Esophagus squamous epithelium (tissue), 5 donors: ENCODE data around the gene LRRC17. TPM values are rescaled to one million over a fixed set of nuclear protein-coding genes. Genes with fewer than 3 reads are reported as not detected.

Experiments
- DNase-seq: peaks from one replicate; lab custom pipeline; 2025; lab: John Stamatoyannopoulos, UW
- H3K27ac ChIP-seq, 4 donors: fragments of 200-600 bp; sonication (generic); one replicate each; pipeline ENCODE4 v1.5.1; 2016 to 2019; ENCODE audit warnings: mild to moderate bottlenecking in 1 of 4
- H3K27me3 ChIP-seq, 4 donors: fragments of 200-600 bp; sonication (generic); 1 replicate in 3 of 4; 2 replicates in 1 of 4; pipeline versions ENCODE4 v1.5.1 to v1.6.0; 2017 to 2021; ENCODE audit warnings: antibody characterized with exemption in 1 of 4
- H3K36me3 ChIP-seq, 3 donors: fragments of 200-600 bp; sonication (generic); one replicate each; pipeline ENCODE4 v1.5.1; 2016 to 2019
- H3K4me1 ChIP-seq, 3 donors: fragments of 200-600 bp; sonication (generic); one replicate each; pipeline ENCODE4 v1.5.1; 2017 to 2019
- H3K4me3 ChIP-seq, 4 donors: fragments of 200-600 bp; sonication (generic); 1 replicate in 3 of 4; 2 replicates in 1 of 4; pipeline ENCODE4 v1.5.1; 2016 to 2019; ENCODE audit warnings: mild to moderate bottlenecking in 2 of 4, moderate library complexity in 1 of 4
- H3K9me3 ChIP-seq, 3 donors: fragments of 200-600 bp; sonication (generic); one replicate each; pipeline ENCODE4 v1.5.1; 2016 to 2019
- CTCF ChIP-seq, 6 experiments: fragments of 450-650 bp in 4 of 6; fragments of 200-600 bp in 2 of 6; sonication (generic) in 2 of 6; IDR thresholded peaks; one replicate each; pipeline ENCODE4 v1.5.1; 2016 to 2019; ENCODE audit warnings: antibody characterized with exemption in 6 of 6, mild to moderate bottlenecking in 4 of 6, moderate library complexity in 4 of 6
- POLR2A ChIP-seq, 4 donors: fragments of 450-650 bp; IDR thresholded peaks; one replicate each; pipeline ENCODE4 v1.6.1; 2017; ENCODE audit warnings: antibody characterized with exemption in 4 of 4, mild to moderate bottlenecking in 4 of 4, moderate library complexity in 3 of 4
- WGBS, 2 donors: methylation state at CpG; one replicate each; pipeline ENCODE4 v1.1.5; 2018; 5-methylcytosine and 5-hydroxymethylcytosine counted together
- intact Hi-C: fragments of 100-400 bp; cut with DNase I; formaldehyde crosslinking; loops from one replicate; pipeline ENCODE4 v1.15.0; 2022
- total RNA-seq, 4 donors: library from RNA; depleted of rRNA; stranded (reverse); fragments of >200 nt; gene quantifications; one replicate each; pipeline ENCODE4 v1.1.0, GENCODE V29; 2016
- donor health status: DM: yes; HTN: yes; CAD: no.

Gene LRRC17
- total RNA-seq, 4 donors from 2014 or later, result 0.26 to 2.5 (median 1.1) TPM; not detected in 1

GRCh38 chr7:102933763-102934162 lies 21.0 kb downstream of the LRRC17 start:
- intact Hi-C loops, result no loop called here
- H3K4me1 ChIP-seq, result peaks cover 0 to 34% (median 4%) of the 10 kb centered on the region in 3 donors
- peak overlapping the region; percentile 20 to 73 (median 56) for H3K27ac ChIP-seq
- H3K9me3 ChIP-seq, result no peaks in the 10 kb centered on the region
- no peaks in the 10 kb centered on the region for H3K27me3 ChIP-seq
- no peak for TF ChIP-seq CTCF (IDR thresholded peaks at IDR 0.05)
- TF ChIP-seq POLR2A (IDR thresholded peaks at IDR 0.05), result no peak
- no peak for DNase-seq
- no peaks in the 10 kb centered on the region for H3K36me3 ChIP-seq
- 27 to 33% methylated on average over 5 to 13 of the region's 15 CpGs for WGBS, 2 donors
- peak overlapping the region in 1 of 4 donors; percentile 29 for H3K4me3 ChIP-seq

- H3K4me1 ChIP-seq, result peaks cover 0 to 39% (median 4%) of the 10 kb centered on the region in 3 donors
- no peaks in the 10 kb centered on the region for H3K36me3 ChIP-seq
- H3K27me3 ChIP-seq, result no peaks in the 10 kb centered on the region
- TF ChIP-seq CTCF (IDR thresholded peaks at IDR 0.05) (no peak), POLR2A (IDR thresholded peaks at IDR 0.05) (no peak)
- no peaks in the 10 kb centered on the region for H3K9me3 ChIP-seq
- H3K27ac ChIP-seq, result peak overlapping the region; percentile 20 to 73 (median 56)
- DNase-seq, result no peak
- H3K4me3 ChIP-seq, result peak overlapping the region in 1 of 4 donors; percentile 29
- intact Hi-C loops, result no loop called here
- WGBS, 2 donors, result 66 to 68% methylated on average over 8 of the region's 8 CpGs
These were observed 21.4 kb downstream of the LRRC17 start for GRCh38 chr7:102934239-102934638.

- DNase-seq, result no peak
- Histone ChIP-seq H3K4me3 (no peak overlapping the region), H3K9me3 (no peaks in the 10 kb centered on the region), H3K4me1 (peaks cover 0 to 40% (median 4%) of the 10 kb centered on the region in 3 donors), H3K27ac (peak overlapping the region in 2 of 4 donors; percentile 45 to 73), H3K27me3 (no peaks in the 10 kb centered on the region), H3K36me3 (no peaks in the 10 kb centered on the region)
- TF ChIP-seq POLR2A (IDR thresholded peaks at IDR 0.05) (no peak), CTCF (IDR thresholded peaks at IDR 0.05) (no peak)
- intact Hi-C loops, result no loop called here
- WGBS, 2 donors, result 73 to 76% methylated on average over 3 of the region's 3 CpGs
These were observed 21.9 kb downstream of the LRRC17 start for GRCh38 chr7:102934701-102935100.

- no peak for DNase-seq
- TF ChIP-seq POLR2A (IDR thresholded peaks at IDR 0.05) (no peak), CTCF (IDR thresholded peaks at IDR 0.05) (no peak)
- Histone ChIP-seq H3K4me1 (peaks cover 0 to 40% (median 4%) of the 10 kb centered on the region in 3 donors), H3K27me3 (no peaks in the 10 kb centered on the region), H3K36me3 (no peaks in the 10 kb centered on the region), H3K27ac (peak overlapping the region in 1 of 4 donors; percentile 6), H3K4me3 (no peak overlapping the region), H3K9me3 (no peaks in the 10 kb centered on the region)
- intact Hi-C loops, result no loop called here
- 51 to 56% methylated on average over 5 to 6 of the region's 6 CpGs for whole genome bisulfite sequencing, 2 donors
These were observed 22.8 kb downstream of the LRRC17 start for GRCh38 chr7:102935450-102936115.

GRCh38 chr7:102938679-102939078 lies 25.9 kb downstream of the LRRC17 start:
- no peaks in the 10 kb centered on the region for H3K27me3 ChIP-seq
- H3K27ac ChIP-seq, result peak overlapping the region in 1 of 4 donors; percentile 19
- H3K4me3 ChIP-seq, result no peak overlapping the region
- intact Hi-C loops, result no loop called here
- no peak for TF ChIP-seq POLR2A (IDR thresholded peaks at IDR 0.05)
- no peaks in the 10 kb centered on the region for H3K9me3 ChIP-seq
- no peak for DNase-seq
- WGBS, 2 donors, result 50 to 63% methylated on average over 1 of the region's 1 CpG
- no peaks in the 10 kb centered on the region for H3K36me3 ChIP-seq
- peaks cover 0 to 32% (median 0%) of the 10 kb centered on the region in 3 donors for H3K4me1 ChIP-seq
